Hepatocyte (in vitro differentiated cells): ENCODE results near the gene DEFB129. TPM values are rescaled to one million over a fixed set of nuclear protein-coding genes. Genes with fewer than 3 reads are reported as not detected.
"Not testable (repeated sequence)": the region's sequence is repeated elsewhere in the genome, so short reads cannot be mapped to it uniquely, and the experiment has no call there.

Experiments used
- DNase-seq: peaks from one replicate; pipeline ENCODE4 v3.0.0-alpha.2; 2016; ENCODE audit warnings: low spot score
- H2AFZ ChIP-seq: fragments of 200-600 bp; sonication (generic); 2 replicates; pipeline ENCODE4 v1.6.0; 2016; ENCODE audit warnings: antibody characterized with exemption, mild to moderate bottlenecking
- H3K27ac ChIP-seq: fragments of 200-600 bp; sonication (generic); 2 replicates; pipeline ENCODE4 v1.5.1; 2016; ENCODE audit warnings: mild to moderate bottlenecking
- H3K27me3 ChIP-seq: fragments of 200-600 bp; sonication (generic); 2 replicates; pipeline ENCODE4 v1.6.1; 2016
- H3K36me3 ChIP-seq: fragments of 200-600 bp; sonication (generic); replicated peaks from 2 replicates; pipeline ENCODE4 v1.5.1; 2016; ENCODE audit warnings: low read depth; ENCODE audit not compliant: insufficient read depth
- H3K4me1 ChIP-seq: fragments of 200-600 bp; sonication (generic); 2 replicates; pipeline ENCODE4 v1.5.1; 2016; ENCODE audit warnings: mild to moderate bottlenecking, moderate library complexity; ENCODE audit not compliant: insufficient read depth
- H3K4me2 ChIP-seq: fragments of 200-600 bp; sonication (generic); 2 replicates; pipeline ENCODE4 v1.6.0; 2016
- H3K4me3 ChIP-seq: fragments of 200-600 bp; sonication (generic); 2 replicates; pipeline ENCODE4 v1.5.1; 2016; ENCODE audit warnings: mild to moderate bottlenecking
- H3K79me2 ChIP-seq: fragments of 200-600 bp; sonication (generic); 2 replicates; pipeline ENCODE4 v1.6.0; 2017; ENCODE audit warnings: mild to moderate bottlenecking
- H3K9me2 ChIP-seq: fragments of 200-600 bp; sonication (generic); replicated peaks from 2 replicates; pipeline ENCODE4 v1.6.0; 2017; ENCODE audit warnings: mild to moderate bottlenecking; ENCODE audit not compliant: insufficient read depth
- H3K9me3 ChIP-seq: fragments of 200-600 bp; sonication (generic); 2 replicates; pipeline ENCODE4 v1.5.1; 2016; ENCODE audit warnings: low read depth, mild to moderate bottlenecking
- H4K20me1 ChIP-seq: fragments of 200-600 bp; sonication (generic); 2 replicates; pipeline ENCODE4 v1.6.0; 2016; ENCODE audit warnings: mild to moderate bottlenecking; ENCODE audit not compliant: insufficient read depth, poor library complexity, severe bottlenecking
- CTCF ChIP-seq: fragments of 200-600 bp; sonication (generic); IDR thresholded peaks from 2 replicates; pipeline ENCODE4 v1.5.1; 2016; ENCODE audit warnings: antibody characterized with exemption, mild to moderate bottlenecking; ENCODE audit not compliant: poor library complexity
- EZH2 ChIP-seq: fragments of 200-600 bp; sonication (generic); IDR thresholded peaks from 2 replicates; pipeline ENCODE4 v1.6.1; 2016; ENCODE audit warnings: antibody characterized with exemption, mild to moderate bottlenecking, borderline replicate concordance
- EZH2phosphoT487 ChIP-seq: fragments of 200-600 bp; sonication (generic); IDR thresholded peaks from one replicate; pipeline ENCODE4 v1.6.1; 2018; ENCODE audit warnings: antibody characterized with exemption, mild to moderate bottlenecking, low read depth, moderate library complexity; ENCODE audit not compliant: unreplicated experiment, severe bottlenecking
- WGBS: methylation state at CpG from one replicate; pipeline ENCODE4 v1.1.6; 2016; ENCODE audit warnings: low lambda C conversion rate; ENCODE audit errors: missing lambda C conversion rate; 5-methylcytosine and 5-hydroxymethylcytosine counted together
- polyA plus RNA-seq: library from polyadenylated mRNA; unstranded; fragments of >200 nt; fragmentation: Nextera tagmentation; extraction: Ambion mirVana; gene quantifications from 2 replicates; pipeline ENCODE4 v1.2.1, GENCODE V29; 2016
- total RNA-seq: library from RNA; depleted of rRNA; stranded (reverse); fragments of >200 nt; gene quantifications from 2 replicates; pipeline ENCODE4 v1.2.3, GENCODE V29; 2014

DEFB129 gene
- total and polyA plus RNA-seq, 2 experiments from 2014 or later: not detected

- Histone ChIP-seq H3K4me2 (no peak overlapping the region), H3K27ac (no peak overlapping the region), H3K4me1 (no peaks in the 10 kb centered on the region), H4K20me1 (no peaks in the 10 kb centered on the region), H3K9me2 (no peaks in the 10 kb centered on the region), H3K27me3 (no peaks in the 10 kb centered on the region), H3K4me3 (no peak overlapping the region), H2AFZ (no peak overlapping the region), H3K79me2 (no peaks in the 10 kb centered on the region), H3K36me3 (no peaks in the 10 kb centered on the region), H3K9me3 (no peaks in the 10 kb centered on the region)
- WGBS: 76% methylated on average over 1 of the region's 1 CpG
- DNase-seq: no peak
- TF ChIP-seq CTCF (no peak), EZH2 (no peak), EZH2phosphoT487 (no peak)
Observed at GRCh38 chr20:198225-198624, 28.8 kb upstream of the DEFB129 start.

GRCh38 chr20:199996-200395 is 27.1 kb upstream of the DEFB129 start:
- Histone ChIP-seq H3K4me2 (no peak overlapping the region), H3K27me3 (no peaks in the 10 kb centered on the region), H3K9me3 (no peaks in the 10 kb centered on the region), H4K20me1 (no peaks in the 10 kb centered on the region), H3K27ac (no peak overlapping the region), H3K4me1 (no peaks in the 10 kb centered on the region), H2AFZ (no peak overlapping the region), H3K4me3 (no peak overlapping the region), H3K79me2 (no peaks in the 10 kb centered on the region), H3K9me2 (no peaks in the 10 kb centered on the region), H3K36me3 (no peaks in the 10 kb centered on the region)
- TF ChIP-seq EZH2: no peak
- no peak for TF ChIP-seq CTCF
- TF ChIP-seq EZH2phosphoT487: no peak
- WGBS: 83% methylated on average over 4 of the region's 4 CpGs
- no peak for DNase-seq

- not testable (repeated sequence) for H3K27ac ChIP-seq, H3K4me3 ChIP-seq, H2AFZ ChIP-seq, H3K4me2 ChIP-seq, H3K4me1 ChIP-seq, H3K27me3 ChIP-seq, H3K36me3 ChIP-seq, H3K9me3 ChIP-seq, DNase-seq, H3K9me2 ChIP-seq, H3K79me2 ChIP-seq, H4K20me1 ChIP-seq
- whole genome bisulfite sequencing: 85% methylated on average over 4 of the region's 4 CpGs
Observed at GRCh38 chr20:203630-204029, 23.4 kb upstream of the DEFB129 start.

GRCh38 chr20:208942-209566 is 18.0 kb upstream of the DEFB129 start:
- Histone ChIP-seq H3K4me3 (no peak overlapping the region), H3K36me3 (no peaks in the 10 kb centered on the region), H3K79me2 (no peaks in the 10 kb centered on the region), H3K27ac (no peak overlapping the region), H3K9me3 (no peaks in the 10 kb centered on the region), H2AFZ (no peak overlapping the region), H3K27me3 (no peaks in the 10 kb centered on the region), H4K20me1 (no peaks in the 10 kb centered on the region), H3K4me1 (no peaks in the 10 kb centered on the region), H3K4me2 (no peak overlapping the region), H3K9me2 (no peaks in the 10 kb centered on the region)
- 28% methylated on average over 5 of the region's 5 CpGs for WGBS
- DNase-seq: peak; percentile 65
- TF ChIP-seq EZH2phosphoT487 (no peak), CTCF (peak; percentile 61)
